LNCAP (cell line): ENCODE measurements around the gene TENM3.

ENCODE experiments used
- TF ChIP-seq, protein P1 (sequence below): fragments of 450-650 bp; IDR thresholded peaks from 2 replicates; pipeline ENCODE4 v1.5.1; 2017; ENCODE audit warnings: mild to moderate bottlenecking

The TENM3 gene

DNA sequence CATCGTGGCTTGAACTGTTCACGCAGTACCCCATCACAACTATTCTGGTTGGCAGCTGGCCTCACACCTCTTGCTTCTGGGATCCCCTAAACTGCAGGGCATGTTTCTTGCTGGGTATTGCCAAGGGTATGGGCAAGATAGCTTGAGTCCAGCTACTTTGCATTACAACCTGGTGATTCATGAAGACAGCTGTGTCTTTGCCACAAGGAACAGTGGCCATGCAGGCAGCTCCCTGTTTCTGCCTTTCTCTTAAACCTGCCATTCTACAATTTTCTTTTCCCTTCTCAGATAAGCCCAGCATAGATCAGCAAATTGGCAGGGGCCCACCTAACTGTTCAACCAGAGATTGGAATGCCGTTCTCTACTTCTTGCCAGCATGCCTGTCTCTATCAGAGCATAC, 42.8 kb downstream of the TENM3 start:
- TF ChIP-seq, protein P1, sequence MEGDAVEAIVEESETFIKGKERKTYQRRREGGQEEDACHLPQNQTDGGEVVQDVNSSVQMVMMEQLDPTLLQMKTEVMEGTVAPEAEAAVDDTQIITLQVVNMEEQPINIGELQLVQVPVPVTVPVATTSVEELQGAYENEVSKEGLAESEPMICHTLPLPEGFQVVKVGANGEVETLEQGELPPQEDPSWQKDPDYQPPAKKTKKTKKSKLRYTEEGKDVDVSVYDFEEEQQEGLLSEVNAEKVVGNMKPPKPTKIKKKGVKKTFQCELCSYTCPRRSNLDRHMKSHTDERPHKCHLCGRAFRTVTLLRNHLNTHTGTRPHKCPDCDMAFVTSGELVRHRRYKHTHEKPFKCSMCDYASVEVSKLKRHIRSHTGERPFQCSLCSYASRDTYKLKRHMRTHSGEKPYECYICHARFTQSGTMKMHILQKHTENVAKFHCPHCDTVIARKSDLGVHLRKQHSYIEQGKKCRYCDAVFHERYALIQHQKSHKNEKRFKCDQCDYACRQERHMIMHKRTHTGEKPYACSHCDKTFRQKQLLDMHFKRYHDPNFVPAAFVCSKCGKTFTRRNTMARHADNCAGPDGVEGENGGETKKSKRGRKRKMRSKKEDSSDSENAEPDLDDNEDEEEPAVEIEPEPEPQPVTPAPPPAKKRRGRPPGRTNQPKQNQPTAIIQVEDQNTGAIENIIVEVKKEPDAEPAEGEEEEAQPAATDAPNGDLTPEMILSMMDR = no peak

DNA sequence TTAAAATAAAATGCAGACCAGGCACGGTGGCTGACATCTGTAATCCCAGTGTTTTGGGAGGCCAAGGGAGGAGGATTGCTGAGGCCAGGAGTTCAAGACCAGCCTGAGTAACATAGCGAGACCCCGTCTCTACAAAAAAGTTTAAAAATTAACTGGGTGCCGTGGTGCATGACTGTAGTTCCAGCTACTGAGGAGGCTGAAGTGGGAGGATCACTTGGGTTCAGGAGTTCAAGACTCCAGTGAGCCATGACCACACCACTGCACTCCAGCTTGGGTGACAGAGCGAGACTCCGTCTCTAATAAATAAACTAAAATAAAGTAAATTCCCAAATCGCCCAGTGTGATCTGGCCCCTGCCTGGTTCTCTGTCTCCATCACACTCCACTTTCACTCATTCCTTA, 43.7 kb downstream of the TENM3 start:
- TF ChIP-seq, protein P1 = no peak

DNA sequence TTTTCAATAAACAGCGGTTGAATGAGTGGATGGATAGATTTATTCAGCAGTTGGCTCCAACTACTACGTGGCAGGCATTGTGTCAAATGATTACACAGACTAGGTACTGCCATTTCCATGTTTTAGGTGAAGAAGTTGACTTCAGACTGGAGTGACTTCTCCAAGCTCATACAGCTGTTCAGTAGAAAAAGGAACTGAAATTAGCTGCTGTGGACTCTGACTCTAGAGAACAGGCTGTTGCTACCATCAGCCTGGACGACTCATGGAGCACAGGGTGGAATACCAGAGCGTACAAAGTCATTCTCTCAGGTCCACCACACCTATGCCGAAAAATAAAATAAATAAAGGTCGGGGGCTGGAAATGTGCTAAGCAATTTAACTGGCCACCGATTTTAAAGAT, 45.3 kb downstream of the TENM3 start:
- TF ChIP-seq, protein P1 = no peak

DNA sequence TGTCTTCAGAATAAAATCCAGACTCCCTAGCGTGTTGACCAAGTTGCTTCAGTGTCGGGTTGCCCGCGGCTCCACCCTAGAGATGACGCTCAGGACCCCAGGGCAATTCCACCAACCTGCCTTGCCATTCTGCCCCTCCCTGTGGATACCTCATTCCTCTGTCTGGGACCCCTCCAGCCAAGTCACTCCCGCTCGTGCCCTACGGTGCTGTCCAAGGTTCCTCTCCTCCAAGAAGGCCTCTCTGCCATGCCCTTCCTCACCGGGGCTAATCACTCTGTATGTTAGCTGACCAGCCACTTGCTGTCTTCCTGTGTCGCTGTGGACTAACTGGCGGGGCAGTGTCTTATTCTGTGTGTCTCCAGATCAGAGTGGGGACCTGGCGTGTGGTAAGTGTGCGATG, 46.6 kb downstream of the TENM3 start:
- TF ChIP-seq, protein P1 = no peak

DNA sequence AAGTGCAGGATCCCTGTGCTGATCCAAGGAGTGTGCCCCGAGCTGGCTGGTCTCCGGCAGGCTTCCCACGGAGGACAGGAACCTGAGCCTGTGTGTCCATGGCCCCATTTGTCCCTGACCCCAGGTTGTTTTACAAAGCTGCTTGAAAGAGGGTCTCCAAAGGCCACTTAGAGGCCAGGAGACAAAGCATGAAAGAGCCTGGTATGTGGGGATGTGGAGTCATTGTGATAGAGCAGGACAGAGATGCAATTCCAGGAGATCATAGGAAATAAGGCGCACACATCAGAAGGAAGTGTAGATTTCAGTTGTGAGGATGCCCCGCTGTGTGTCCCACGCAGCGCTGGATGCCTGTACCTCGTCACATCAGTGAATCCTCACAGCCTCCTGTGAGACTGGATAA, 48.0 kb downstream of the TENM3 start:
- TF ChIP-seq, protein P1 = no peak

DNA sequence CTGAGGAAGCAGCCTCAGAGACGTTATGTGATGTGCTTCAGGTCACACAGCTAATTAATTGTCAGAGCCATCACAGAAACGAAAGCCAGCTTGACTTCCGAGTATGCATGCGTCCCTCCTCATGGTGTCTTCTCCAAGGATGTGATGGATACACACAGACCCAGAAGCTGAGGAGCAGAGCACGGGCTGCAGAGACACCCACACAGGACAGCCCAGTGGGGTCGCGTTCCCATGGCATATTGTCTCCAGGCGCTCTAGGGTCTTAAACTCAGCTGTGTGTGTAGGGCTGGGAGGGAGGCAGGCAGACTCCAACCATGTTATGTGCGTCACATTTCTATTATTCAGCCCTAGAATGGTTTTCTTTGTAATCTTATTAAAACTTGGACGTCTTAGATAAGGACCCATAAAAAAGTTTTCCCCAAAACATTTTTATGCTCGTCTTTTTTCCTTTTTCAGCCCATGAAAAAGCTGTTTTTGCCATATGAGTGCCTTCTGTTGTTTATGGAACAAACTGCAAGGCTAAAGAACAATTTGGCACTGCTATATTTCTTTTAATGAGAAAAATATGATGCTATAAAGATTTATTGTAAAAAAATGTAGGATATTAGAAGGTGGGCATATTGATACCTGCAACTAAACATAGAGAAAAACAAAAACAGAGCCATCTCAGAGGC, 48.5 kb downstream of the TENM3 start:
- TF ChIP-seq, protein P1 = no peak

DNA sequence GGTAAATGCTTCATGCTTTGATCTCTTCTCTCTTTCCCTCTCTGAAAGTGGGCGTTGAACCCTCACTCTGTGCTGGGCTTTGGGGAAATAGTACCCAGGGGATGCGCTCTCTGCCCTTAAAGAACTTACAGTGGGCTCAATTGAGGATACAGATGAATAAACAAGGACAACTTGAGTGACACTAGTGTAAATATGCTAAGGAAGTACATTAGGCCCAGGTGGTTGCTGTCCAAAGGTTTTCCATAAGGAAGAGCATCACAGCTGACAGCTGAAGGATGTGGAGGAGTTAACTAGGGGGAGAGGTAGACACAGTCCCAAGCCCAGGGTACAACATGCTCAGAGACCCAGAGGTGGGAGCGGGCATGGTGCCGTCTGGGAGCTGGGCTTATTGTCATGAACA, 49.4 kb downstream of the TENM3 start:
- TF ChIP-seq, protein P1 = no peak

DNA sequence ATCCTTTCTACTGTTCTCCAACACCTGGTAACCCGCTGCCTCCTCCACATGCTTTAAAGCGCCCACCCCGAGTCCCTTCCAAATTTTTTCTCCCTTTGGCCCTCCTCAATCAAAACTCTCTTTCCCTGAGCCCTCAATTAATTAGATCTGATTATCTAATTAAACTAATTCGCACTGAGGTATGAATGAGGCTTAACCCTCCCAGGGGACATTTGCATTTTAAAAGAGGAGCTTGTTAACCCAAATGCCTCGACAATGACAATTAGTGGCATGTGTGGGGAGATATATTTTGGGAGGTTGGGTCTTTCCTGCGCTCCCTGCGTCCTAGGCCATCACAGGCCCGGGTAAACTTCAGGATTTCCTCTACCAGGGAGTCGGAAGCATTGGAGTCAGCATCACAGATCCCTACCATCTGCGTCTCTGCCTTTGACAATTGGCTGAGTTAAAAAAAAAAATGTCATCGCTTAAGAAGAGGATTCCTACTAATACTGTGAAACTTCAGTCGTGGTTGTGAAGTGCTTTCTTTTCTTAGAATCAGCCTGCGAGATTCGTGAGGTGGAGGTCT, 50.6 kb downstream of the TENM3 start:
- TF ChIP-seq, protein P1 = no peak
